Ovary (tissue), 9 donors: ENCODE measurements around the gene NUCB1. TPM values are rescaled to one million over a fixed set of nuclear protein-coding genes. Genes with fewer than 3 reads are reported as not detected.
A peak's percentile ranks its signal among the peaks of the same experiment; 100 is the strongest.
"Not testable (repeated sequence)": the region's sequence is repeated elsewhere in the genome, so short reads cannot be mapped to it uniquely, and the experiment has no call there.

Source experiments
- DNase-seq, 5 donors: peaks; one replicate each; pipeline ENCODE4 v3.0.0-alpha.2; 2019 to 2020
- H3K27ac ChIP-seq, 2 donors: fragments of 200-600 bp; one replicate each; pipeline versions ENCODE4 v1.5.1 to v1.8.0; 2019 to 2022
- H3K27me3 ChIP-seq: fragments of 200-600 bp; one replicate; pipeline ENCODE4 v1.8.0; 2022
- H3K36me3 ChIP-seq: fragments of 200-600 bp; sonication (generic); one replicate; pipeline ENCODE4 v1.5.1; 2019
- H3K4me1 ChIP-seq: one replicate; pipeline ENCODE4 v1.8.1; 2013; ENCODE audit warnings: mild to moderate bottlenecking, moderate library complexity; ENCODE audit not compliant: insufficient read depth
- H3K4me3 ChIP-seq: fragments of 200-600 bp; sonication (generic); one replicate; pipeline ENCODE4 v1.5.1; 2017
- H3K9me3 ChIP-seq, 2 donors: fragments of 200-600 bp in 1 of 2; sonication (generic) in 1 of 2; one replicate each; pipeline versions ENCODE4 v1.5.1 to v1.8.1; 2013 to 2019; ENCODE audit warnings: mild to moderate bottlenecking in 1 of 2, moderate library complexity in 1 of 2
- CTCF ChIP-seq, 3 donors: fragments of 450-650 bp in 2 of 3; fragments of 200-600 bp in 1 of 3; IDR thresholded peaks; one replicate each; pipeline versions ENCODE4 v1.5.1 to v1.8.0; 2016 to 2022; ENCODE audit warnings: antibody characterized with exemption in 3 of 3, mild to moderate bottlenecking in 1 of 3
- EP300 ChIP-seq: sonication (generic); formaldehyde crosslinking; IDR thresholded peaks from one replicate; pipeline ENCODE4 v1.6.1; 2017; ENCODE audit warnings: antibody characterized with exemption
- POLR2A ChIP-seq: fragments of 450-650 bp; IDR thresholded peaks from one replicate; pipeline ENCODE4 v1.6.1; 2017; ENCODE audit warnings: antibody characterized with exemption, mild to moderate bottlenecking, moderate library complexity
- WGBS, 3 donors: extraction: QIAGEN DNeasy Blood & Tissue Kit in 1 of 3; methylation state at CpG; one replicate each; pipeline versions ENCODE4 v1.1.5 to v1.1.7; 2013 to 2017; 5-methylcytosine and 5-hydroxymethylcytosine counted together
- intact Hi-C, 4 donors: fragments of 100-400 bp; cut with DNase I; formaldehyde crosslinking; loops; one replicate each; pipeline versions ENCODE4 v1.11.0 to v1.15.1; 2022 to 2023
- polyA plus RNA-seq, 2 donors: library from polyadenylated mRNA; stranded (reverse); fragments of 200-250 nt in 1 of 2; fragments of 350-450 nt in 1 of 2; fragmentation: Illumina TruSeq in 1 of 2; extraction: RNeasy Lipid Tissue Mini Kit (QIAGEN cat#74804) in 1 of 2; gene quantifications; one replicate each; pipeline ENCODE4 v1.2.3, GENCODE V29; 2013 to 2014
- total RNA-seq, 7 donors: library from RNA; depleted of rRNA in 2 of 7; stranded (reverse); fragments of >200 nt in 2 of 7; fragmentation: NEBNext Ultra II Directional in 3 of 7; extraction: Animal tissue kit (Norgen Biotek cat#: 25700) in 3 of 7; gene quantifications; one replicate each; pipeline versions ENCODE4 v1.1.0 to v1.2.4, GENCODE V29; 2016 to 2023
- donor health status: DM: no; HTN: no; CAD: no; lungs with moderate emphysema.
- donor health status: DM: no; HTN: no; CAD: no.
- donor health status: Bipolar disorder and iron deficiency.
- donor health status: DM: yes; HTN: yes; CAD: no.
- donor health status: DM: no; HTN: no; CAD: no.
- donor health status: DM: yes; HTN: yes; CAD: no.

NUCB1 gene
- total and polyA plus RNA-seq, 9 donors, result 128 to 249 (median 189) TPM

GRCh38 chr19:48881741-48882657, 18.1 kb upstream of the NUCB1 start:
- DNase-seq, result peak in 2 of 5 donors; percentile 31 to 36
- 83 to 87% (median 84%) methylated on average over 30 of the region's 30 CpGs for WGBS, 3 donors
- Histone ChIP-seq H3K27me3 (no peaks in the 10 kb centered on the region), H3K36me3 (no peaks in the 10 kb centered on the region), H3K4me1 (peaks cover 2% of the 10 kb centered on the region), H3K27ac (no peak overlapping the region), H3K4me3 (no peak overlapping the region), H3K9me3 (no peaks in the 10 kb centered on the region)
- TF ChIP-seq POLR2A (no peak), EP300 (no peak), CTCF (IDR thresholded peaks at IDR 0.05) (no peak)
- intact Hi-C loops, result no loop called here

GRCh38 chr19:48883726-48884125, 16.4 kb upstream of the NUCB1 start:
- TF ChIP-seq EP300, result no peak
- no peak for TF ChIP-seq CTCF (IDR thresholded peaks at IDR 0.05)
- TF ChIP-seq POLR2A, result no peak

GRCh38 chr19:48887861-48888612, 12.1 kb upstream of the NUCB1 start:
- H3K36me3 ChIP-seq, result no peaks in the 10 kb centered on the region
- no peaks in the 10 kb centered on the region for H3K27me3 ChIP-seq
- intact Hi-C loops, result no loop called here
- no peaks in the 10 kb centered on the region for H3K9me3 ChIP-seq
- DNase-seq, result no peak
- TF ChIP-seq CTCF (IDR thresholded peaks at IDR 0.05) (no peak), EP300 (no peak)
- H3K27ac ChIP-seq, result no peak overlapping the region
- no peak overlapping the region for H3K4me3 ChIP-seq
- no peaks in the 10 kb centered on the region for H3K4me1 ChIP-seq
- WGBS, 3 donors, result 92% methylated on average over 21 of the region's 21 CpGs

More at GRCh38 chr19:48883726-48884125, 16.4 kb upstream of the NUCB1 start:
- 92 to 95% (median 93%) methylated on average over 7 of the region's 7 CpGs for WGBS, 3 donors
- no peak overlapping the region for H3K27ac ChIP-seq
- no peaks in the 10 kb centered on the region for H3K4me1 ChIP-seq
- no peaks in the 10 kb centered on the region for H3K9me3 ChIP-seq
- DNase-seq, result no peak
- H3K4me3 ChIP-seq, result no peak overlapping the region
- H3K27me3 ChIP-seq, result no peaks in the 10 kb centered on the region
- intact Hi-C loops, result no loop called here
- H3K36me3 ChIP-seq, result no peaks in the 10 kb centered on the region

- H3K4me3 ChIP-seq, H3K36me3 ChIP-seq, DNase-seq, intact Hi-C loops, H3K9me3 ChIP-seq, H3K27ac ChIP-seq, H3K4me1 ChIP-seq, H3K27me3 ChIP-seq: not testable (repeated sequence)
- WGBS, 3 donors, result 75 to 84% (median 82%) methylated on average over 2 to 3 of the region's 3 CpGs
Measured at GRCh38 chr19:48889496-48889895, 10.6 kb upstream of the NUCB1 start.

GRCh38 chr19:48890551-48890950, 9.6 kb upstream of the NUCB1 start:
- Histone ChIP-seq H3K4me3 (no peak overlapping the region), H3K27ac (no peak overlapping the region), H3K27me3 (no peaks in the 10 kb centered on the region), H3K4me1 (no peaks in the 10 kb centered on the region), H3K36me3 (no peaks in the 10 kb centered on the region), H3K9me3 (no peaks in the 10 kb centered on the region)
- DNase-seq, result no peak
- intact Hi-C loops, result no loop called here
- 77 to 83% (median 82%) methylated on average over 4 of the region's 4 CpGs for WGBS, 3 donors
- TF ChIP-seq CTCF (IDR thresholded peaks at IDR 0.05), result no peak
- TF ChIP-seq EP300, result no peak
- TF ChIP-seq POLR2A, result no peak
